Activated CD4-positive, alpha-beta T cell treated with anti-CD3 and anti-CD28 coated beads, Interleukin-2, Interleukin-4, amounts not matched to agents 100 ng/mL and 50 ng/mL, durations not matched to agents 16 hours and 8 hours (primary cell): ENCODE results near the gene SRGAP3.
A peak's percentile ranks its signal among the peaks of the same experiment; 100 is the strongest.

Experiments
- DNase-seq: peaks from one replicate; pipeline ENCODE4 v3.0.0-alpha.2; 2020; ENCODE audit warnings: low spot score

Gene SRGAP3

DNA sequence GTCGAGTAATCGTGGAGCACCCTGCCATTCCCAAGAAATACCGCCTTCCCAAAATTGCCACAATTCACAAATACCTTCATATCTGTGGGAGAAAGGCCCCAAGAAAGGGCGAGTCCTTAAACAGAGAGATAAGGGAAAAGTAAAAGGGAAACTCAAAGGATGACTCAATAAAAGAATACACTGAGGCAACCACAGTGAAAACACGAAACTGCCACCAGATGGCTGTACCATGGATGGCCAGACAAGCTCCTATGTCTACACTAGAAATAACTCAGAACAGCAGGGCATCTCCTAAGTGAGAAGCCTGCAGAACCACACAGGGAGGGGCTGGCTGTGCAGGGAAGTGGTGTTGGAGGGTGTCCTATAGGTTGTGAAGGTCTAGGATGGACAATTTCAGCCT is 25.0 kb downstream of the SRGAP3 start:
- DNase-seq: peak; percentile 77

DNA sequence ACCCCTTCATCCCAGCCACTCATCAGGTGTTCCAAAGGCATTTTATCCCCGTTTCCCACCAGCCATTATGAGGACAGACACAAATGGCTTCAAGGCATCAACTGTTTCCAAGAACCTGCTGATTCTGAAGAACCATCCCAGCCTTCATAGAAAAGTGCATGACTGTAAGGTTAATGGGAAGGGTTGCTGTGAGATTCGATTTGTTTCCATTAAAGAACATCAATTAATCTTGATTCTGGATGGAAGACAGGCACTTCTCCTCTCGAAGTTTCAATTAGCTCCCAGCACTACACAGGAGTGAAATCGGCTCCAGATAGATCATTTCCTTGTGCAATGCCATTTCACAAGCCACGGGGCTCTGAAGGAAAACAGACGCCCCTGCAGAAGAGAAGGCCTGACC is 25.8 kb downstream of the SRGAP3 start:
- no peak for DNase-seq

DNA sequence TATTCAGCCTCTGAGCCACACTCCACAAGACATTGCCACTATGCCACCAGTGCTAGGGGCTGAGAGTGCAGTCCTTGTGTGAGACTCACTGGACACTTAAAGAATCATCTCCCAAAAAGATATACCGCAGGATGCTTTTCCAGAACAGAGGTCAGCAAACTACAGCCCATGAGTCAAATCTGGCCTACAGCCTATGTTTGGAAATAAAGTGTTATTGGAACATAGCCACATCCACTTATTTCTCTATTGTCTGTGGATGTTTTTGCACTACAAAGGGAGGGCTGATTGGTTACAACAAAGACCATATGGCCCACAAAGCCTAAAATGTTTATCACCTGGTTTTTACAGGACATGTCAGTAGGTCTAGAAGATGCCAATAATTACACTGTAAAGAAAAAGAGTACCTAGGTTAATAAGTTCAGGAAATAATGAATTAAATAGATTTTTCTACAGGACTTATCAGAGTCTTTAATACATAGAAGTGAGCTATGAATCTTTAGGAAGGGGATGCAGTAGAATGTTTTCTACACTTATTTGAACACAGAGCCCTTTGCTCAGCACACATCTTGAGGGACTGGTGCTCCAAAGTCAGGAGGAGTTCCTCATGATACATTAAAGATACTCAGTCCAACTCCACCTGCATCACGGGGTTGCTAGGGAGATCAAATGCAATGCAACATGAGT is 26.3 kb downstream of the SRGAP3 start:
- DNase-seq: no peak

DNA sequence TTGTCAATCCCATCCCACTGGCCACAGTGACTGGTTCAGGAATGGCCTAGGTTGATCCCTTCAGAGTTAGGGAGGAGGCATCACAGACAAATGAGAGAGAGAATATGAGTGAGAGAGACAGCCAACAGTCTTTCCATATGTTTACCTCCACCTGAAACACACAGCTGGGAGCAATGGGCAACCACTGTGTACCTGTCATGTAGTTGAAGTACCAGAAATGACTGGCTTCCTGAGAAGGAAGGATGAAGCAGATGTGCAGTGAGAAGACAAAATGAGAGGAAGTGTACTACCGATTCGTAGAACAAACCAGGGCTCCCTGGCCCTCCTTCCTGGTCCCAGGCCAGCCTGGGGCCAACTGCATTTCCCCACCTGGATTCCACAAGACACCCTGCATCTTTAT is 27.4 kb downstream of the SRGAP3 start:
- DNase-seq: peak; percentile 15

DNA sequence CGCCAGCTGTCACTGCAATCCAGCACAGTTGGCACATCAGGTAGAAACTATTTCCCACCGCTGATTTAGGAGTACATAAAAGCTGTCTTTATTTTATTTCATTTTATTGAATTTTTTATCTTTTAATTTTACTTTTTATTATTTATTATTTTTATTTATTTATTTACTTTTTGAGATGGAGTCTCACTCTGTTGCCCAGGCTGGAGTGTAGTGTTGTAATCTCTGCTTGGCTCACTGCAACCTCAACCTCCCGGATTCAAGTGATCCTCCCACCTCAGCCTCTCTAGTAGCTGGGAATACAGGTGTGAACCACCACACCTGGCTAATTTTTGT is 31.0 kb downstream of the SRGAP3 start:
- no peak for DNase-seq

DNA sequence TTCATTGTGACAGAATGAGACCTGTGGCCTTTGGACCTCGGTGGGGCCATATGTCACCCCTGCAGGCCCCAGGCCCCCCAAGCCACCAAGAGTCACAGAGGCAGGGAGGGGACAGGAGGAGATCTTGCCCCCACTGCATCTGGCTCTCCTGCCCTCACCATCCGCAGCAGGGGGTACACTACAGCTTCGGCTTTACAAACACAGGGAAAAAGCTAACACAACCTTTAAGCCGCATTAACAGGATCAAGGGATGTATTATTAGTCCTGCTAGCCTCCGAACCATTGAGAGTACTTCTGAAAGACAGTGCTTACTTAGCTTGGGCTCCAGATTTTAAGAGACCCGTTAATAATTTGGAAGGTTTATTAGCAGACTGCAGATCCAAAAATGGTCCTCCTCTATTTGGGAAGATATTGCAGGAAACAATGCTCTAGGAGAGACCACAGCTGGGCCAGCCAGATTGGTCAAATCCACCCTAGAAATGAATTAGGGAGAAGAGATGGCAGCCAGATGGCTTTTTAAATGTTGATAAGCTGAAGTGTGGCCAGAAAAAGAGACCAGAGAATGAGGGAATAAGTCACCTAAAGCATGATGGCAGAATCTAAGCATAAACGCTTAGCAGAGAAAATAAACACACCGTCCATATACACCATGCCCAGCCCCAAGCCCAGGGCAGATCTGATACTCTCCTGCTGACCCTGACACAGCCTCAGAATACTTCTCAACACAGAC is 31.5 kb downstream of the SRGAP3 start:
- no peak for DNase-seq

DNA sequence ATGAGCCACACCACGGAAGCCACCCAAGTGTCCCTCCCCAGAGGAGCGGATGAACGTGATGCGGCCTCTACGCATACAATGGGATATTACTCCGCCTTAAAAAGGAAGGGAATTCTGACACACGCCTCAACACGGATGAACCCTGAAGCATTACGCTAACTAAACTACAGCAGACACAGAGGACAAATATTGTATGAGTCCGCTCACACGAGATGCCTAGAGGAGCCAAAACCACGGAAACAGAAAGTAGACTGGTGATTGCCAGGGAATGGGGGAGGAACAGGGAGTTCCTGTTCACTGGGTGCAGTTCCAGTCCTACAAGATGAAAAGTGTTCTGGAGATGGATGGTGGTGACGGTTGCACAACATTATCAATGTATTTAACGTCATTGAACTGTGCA is 32.7 kb downstream of the SRGAP3 start:
- DNase-seq: no peak

DNA sequence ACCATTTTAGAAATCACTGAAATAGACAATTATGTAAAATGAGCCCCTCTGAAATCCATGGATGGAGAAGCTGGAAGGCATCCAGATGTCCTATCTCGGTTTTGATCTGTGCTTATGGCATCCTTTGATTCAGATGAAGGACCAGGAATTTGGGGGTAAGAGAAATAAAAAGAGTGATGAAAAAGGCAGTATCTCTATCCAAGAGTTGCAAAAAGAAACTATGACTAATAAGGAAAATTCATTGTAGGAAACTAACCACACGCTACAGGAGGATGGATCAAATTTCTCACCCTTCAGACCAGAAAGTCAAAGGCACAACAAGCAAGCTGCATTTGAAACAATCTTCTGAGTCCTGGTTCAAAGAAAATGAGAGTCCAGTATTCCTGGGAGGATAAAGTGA is 34.8 kb downstream of the SRGAP3 start:
- no peak for DNase-seq

DNA sequence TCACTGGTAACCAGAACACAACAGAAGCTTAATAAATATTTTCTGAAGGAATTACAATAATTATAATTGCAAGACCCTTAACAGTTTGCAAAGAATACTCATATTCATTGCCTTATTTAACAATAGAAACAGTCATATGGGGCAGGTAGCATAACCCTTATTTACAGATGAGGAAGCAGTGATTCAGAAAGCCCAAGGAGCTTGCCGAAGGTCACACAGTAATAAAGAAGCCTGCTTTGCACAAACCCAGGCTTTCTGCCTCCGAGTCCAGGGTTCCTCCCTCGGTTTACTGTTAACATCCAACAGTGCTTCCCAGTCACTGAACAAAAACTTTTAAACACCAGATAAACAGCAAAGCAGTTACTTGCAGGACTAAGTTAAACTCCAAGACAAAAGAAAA is 35.3 kb downstream of the SRGAP3 start:
- no peak for DNase-seq

DNA sequence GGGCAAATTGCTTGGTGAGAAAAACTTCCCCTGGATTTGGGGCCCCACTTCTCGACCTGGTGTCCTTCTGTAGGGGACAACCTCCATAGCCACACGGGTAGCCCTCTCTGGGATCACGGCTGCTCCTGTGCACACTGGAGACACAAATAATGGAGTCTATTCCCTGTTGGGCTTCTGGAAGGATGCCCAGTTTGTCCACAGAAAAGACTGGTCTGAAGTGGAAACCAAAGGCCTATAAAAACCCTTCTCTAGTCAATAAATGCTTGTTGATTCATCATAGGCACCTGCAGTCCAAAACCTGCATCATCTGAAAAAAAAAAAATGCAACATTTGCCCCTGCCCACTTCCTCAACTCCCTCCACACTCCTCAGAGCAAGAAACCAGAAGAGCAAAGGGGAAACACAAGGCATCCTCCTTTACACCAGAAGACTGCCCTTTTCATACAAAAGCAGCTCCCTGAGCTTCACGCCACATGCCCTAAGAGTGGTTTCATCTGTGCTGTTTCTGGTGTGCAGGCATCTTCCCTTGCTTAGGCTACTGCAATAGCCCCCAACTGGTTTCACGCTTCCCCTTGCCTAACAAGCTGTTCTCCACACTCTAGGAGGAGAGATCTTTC is 36.3 kb downstream of the SRGAP3 start:
- no peak for DNase-seq

DNA sequence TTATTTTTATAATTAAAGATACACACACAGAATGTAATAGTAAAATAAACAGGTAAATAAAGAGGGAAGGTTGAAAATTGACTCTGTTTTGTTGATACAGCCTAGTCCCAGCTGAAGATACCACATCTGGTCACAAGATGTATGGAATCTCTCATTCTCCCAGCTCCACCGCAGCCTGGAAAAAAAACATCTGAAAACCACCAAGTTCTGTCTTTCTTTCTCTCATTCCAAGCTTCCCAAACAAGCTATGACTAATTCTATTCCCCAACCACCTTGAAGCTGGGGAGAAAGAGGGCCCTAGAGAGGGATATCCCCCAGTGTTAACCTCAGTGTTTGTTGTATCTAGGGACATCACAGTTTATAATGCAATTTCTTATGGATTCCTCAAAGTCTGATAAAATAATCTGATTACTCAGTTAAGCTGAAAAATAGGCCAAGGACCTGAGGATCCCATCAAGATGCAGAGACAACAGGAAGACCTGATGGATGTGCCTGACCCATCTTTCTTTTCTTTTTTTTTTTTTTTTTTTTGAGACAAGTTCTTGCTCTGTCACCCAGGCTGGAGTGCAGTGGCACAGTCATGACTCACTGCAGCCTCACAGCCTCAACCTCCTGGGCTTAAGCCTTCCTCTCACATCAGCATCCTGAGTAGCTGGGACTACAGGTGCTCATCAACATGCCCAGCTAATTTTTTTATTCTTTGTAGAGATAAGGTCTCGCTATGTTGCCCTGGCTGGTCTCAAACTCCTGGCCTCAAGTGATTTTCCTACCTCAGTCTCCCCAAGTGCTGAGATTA is 38.1 kb downstream of the SRGAP3 start:
- no peak for DNase-seq

DNA sequence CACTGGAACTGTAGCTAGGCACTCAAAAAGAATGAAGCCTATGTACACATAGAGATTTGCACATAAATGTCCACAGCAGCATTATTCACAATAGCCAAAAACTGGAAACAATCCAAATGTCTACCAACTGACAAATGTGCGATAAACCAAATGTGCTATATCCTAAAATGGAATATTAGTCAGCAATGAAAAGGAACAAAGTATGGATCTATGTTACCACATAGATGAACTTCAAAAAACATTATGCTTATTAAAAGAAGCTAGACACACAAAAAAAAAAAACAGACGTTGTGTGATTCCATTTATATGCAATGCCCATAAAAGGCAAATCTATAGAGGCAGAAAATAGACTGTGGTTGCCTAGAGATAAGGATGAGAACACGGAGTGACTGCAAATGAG is 39.7 kb downstream of the SRGAP3 start:
- no peak for DNase-seq

DNA sequence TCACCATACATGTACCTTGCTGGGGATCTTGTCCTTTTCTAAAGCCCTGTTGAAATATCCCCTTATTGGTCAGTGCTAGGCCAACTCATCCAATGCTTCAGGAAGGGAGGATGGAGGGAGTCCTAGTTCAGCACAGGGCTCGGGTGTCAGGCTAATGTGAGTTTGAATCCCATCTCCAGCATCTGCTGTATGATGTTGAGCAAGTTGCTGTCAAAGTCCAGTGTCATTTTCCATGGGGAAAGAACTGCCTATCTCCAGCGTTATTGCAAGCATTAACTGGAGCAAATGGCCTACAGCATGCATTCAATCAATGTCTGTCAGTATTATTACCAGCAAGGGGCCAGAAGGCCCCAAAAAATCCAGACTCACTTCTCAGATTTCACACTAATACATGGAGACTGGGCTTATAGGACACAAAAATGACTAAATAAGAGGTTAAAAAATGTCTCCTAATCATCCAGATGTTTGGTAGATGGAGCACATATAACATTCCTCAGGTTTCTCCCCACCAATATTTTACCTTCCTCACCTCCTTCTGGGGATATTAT is 40.8 kb downstream of the SRGAP3 start:
- no peak for DNase-seq

DNA sequence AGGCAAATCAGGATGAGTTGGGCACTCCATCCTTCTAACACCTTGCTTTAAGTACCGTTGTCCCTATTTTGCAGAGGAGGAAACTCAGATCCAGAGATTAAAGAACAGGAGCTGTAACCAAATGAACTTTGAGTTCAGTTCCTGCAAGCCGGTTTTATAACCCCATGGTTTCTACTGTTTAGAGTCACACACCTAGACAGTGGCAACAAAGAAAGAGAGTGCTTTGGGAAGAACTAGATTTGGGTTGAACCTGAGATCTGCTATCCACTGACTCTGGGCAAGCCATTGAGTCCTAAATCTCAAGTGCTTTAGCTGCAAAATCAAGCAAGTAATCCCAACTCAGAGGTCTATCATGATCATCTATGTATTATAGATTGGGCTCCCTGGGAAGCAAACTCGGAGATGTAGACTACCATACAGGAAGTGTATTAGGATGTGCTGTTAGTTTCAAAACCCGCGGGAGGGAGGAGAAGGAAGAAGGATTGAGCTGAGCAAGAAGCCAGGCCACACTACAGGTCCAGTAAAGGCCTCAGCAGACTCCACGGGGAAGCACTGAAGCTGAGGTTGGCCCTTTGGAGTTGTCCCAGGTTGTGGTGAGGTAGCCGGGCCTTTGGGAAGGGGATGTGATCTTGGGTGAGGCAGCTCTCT is 42.2 kb downstream of the SRGAP3 start:
- no peak for DNase-seq

DNA sequence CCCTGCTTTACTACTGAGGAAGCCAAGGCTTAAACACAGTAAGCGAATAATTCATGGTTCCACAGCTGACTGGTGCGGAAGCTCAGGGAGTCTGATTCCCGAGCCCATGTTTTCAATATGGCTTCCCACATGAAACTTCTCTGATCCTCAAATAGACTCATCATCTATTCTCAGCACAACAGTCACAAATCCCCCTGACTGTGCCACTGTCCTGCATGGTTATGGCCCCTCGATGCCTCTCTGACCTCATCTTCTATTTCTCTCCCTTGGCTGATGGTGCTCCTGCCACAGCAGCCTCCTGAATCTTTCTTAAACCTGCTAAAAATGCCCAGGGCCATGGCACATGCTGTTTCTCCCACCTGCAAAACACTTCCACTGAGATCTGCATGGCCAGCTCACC is 43.2 kb downstream of the SRGAP3 start:
- no peak for DNase-seq

DNA sequence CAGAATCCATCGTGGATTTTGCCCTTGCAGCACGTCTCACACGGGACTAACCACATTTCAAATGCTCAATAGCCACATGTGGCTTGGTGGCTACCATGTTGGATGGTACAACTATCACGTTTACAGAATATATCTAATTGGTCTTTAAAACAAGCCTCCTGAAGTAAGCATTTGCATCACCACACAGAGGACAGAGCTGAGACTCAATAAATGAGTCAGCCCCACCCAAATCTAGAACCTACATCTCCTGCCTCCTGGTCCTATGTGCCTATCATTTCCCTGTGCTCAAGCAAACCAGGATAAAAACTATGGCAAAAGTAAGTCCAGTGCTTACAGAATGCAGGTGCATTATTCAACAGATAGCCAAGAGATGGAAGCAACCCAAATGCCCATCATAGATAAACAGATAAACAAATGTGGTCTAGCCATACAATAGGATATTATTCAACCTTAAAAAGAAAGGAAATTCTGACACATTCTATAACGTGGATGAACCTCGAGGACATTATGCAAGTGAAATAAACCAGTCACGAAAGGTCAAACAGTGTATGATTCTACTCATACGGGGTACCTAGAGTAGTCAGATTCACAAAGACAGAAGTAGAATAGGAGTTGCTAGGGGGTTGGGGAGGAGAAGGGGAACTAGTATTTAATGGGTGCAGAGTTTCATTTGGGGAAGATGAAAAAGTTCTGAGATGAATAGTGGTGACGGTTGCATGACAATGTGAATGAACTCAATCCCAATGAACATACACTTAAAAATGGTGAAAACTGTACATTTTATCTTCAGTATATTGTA is 43.9 kb downstream of the SRGAP3 start:
- no peak for DNase-seq

DNA sequence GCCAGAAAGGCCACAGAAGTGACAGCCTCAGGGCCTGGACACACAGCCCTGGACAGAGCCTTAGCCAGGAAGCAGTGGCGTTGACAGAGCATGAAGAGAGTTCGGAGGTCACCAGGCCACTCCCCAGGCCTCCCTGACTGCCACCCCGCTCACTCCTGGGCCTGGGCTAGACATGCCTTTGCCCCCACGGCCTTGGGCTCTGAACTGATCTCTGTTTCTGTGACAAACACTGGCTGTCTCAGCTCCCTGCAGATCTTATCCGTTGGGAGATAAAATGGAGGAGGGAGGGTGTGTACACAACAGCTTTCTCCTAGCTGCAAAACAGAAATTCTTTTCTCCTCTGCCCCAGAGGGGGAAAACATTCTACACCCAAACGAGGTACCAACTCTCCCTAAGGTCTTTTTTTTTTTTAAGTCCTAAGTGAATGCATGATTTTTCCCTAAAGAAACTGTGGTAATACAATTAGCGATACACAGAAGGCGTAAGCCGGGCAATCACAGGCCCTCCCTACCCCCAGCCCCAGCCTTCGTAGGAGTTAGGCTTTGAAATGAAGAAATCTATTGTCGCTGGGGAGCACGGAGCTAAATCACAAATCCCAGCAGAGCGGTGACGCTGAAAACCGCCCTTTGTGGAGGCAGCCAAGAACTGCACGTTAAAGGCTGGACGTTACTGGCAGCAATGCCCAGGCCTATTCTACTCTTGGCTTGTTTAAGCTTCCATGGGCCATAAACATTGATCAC is 45.0 kb downstream of the SRGAP3 start:
- no peak for DNase-seq

DNA sequence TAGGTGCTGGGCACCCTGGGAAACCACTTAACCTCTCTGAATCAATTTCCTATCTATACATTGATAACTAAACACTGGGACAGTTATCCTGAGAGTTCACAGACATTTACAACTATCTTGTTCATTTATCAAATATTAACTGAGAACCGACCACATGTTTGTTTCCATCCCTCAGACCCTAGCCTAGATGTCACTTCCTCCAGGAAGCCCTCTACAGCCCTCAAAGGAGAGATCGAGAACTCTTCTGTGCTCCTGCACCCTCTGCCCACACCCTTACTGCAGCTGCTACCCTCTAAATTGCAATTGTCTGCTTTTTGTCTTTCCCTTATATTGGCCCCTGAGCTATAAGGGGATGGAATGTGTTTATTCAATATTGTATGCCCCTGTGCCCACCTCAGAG is 46.1 kb downstream of the SRGAP3 start:
- DNase-seq: no peak

DNA sequence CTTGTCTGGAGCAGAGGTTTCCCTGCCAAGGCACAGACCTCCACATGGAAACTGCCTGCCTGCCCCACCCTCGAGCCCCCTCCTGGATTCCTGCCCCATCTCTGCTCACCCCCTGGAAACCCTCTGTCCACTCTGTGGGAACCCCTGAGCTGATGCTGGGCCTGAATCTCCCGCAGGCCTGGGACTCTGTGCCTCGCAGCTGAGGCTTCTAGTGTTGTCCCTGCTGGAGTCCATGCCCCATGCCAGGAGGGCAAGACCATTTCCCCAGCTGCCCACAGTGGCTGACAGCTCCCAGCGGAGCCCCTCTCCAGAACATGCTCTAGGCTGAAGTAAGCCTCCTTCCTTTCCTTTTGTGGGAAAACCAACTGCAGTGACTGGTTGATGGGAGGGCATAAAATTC is 46.9 kb downstream of the SRGAP3 start:
- no peak for DNase-seq

DNA sequence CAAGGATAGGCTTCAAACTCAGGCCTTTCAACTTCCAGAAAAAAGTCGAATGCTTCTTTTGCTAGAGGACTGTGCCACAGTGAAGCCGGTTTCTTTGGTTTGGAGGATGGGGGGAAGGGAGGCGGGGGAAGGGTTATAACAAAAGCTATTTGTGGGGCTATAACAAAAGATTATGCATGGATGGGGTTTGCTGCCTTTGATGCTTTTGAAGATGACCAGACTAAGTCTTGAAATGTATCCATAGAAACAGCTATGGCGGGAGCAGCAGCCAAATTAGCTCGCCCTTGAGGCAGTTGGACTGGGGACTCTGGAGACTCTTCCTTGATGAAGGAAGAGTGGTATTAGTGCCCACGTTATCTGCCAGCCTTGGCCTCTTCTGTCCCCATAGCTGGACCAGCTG is 47.5 kb downstream of the SRGAP3 start:
- no peak for DNase-seq

DNA sequence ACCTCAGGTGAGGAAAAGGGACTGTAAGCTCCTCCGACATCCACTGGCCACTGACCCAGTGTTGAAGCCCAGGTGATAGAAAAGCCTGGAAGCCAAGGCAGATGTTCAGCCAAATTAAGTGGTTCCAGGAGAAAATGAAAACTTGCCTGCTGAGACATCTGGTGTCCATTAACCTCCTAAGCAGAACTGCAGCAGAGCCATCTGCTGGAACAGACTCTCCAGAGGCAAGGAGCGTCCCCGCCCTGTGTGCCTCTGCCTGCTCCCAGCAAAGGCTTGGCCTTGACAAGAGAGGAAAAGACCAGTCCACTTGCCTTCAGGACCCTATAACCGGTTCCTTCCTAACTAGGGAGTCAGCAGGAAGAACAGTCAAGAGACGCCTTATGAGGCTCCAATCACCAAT is 48.2 kb downstream of the SRGAP3 start:
- no peak for DNase-seq
